Measurements from ENCODE around the gene ST6GALNAC3. TPM values are rescaled to one million over a fixed set of nuclear protein-coding genes. Genes with fewer than 3 reads are reported as not detected.

The ST6GALNAC3 gene
- total RNA-seq, 1 donor from 2014 or later: 7.3 TPM

- H3K9me3 Mint-ChIP-seq (ENCODE audit: unreplicated experiment): no peaks in the 10 kb centered on the region
- TF ChIP-seq CTCF (IDR thresholded peaks at IDR 0.05): peak; percentile 61
- peaks cover 8% of the 10 kb centered on the region for H3K4me1 Mint-ChIP-seq (ENCODE audit: unreplicated experiment)
- no peaks in the 10 kb centered on the region for H3K36me3 Mint-ChIP-seq (ENCODE audit: unreplicated experiment)
- no peak overlapping the region for H3K4me3 Mint-ChIP-seq (ENCODE audit: unreplicated experiment)
- H3K27ac Mint-ChIP-seq (ENCODE audit: unreplicated experiment): no peak overlapping the region
- peaks cover 10% of the 10 kb centered on the region for H3K27me3 Mint-ChIP-seq (ENCODE audit: unreplicated experiment)
- no peak for DNase-seq (ENCODE audit: extremely low spot score, unreplicated experiment)
Observed at GRCh38 chr1:76035053-76035452, 39.5 kb upstream of the ST6GALNAC3 start.

GRCh38 chr1:76037324-76037723 lies 37.2 kb upstream of the ST6GALNAC3 start:
- Mint-ChIP-seq H3K27ac (ENCODE audit: unreplicated experiment) (no peak overlapping the region), H3K4me1 (ENCODE audit: unreplicated experiment) (peaks cover 8% of the 10 kb centered on the region), H3K4me3 (ENCODE audit: unreplicated experiment) (no peak overlapping the region), H3K27me3 (ENCODE audit: unreplicated experiment) (peaks cover 4% of the 10 kb centered on the region), H3K36me3 (ENCODE audit: unreplicated experiment) (no peaks in the 10 kb centered on the region), H3K9me3 (ENCODE audit: unreplicated experiment) (no peaks in the 10 kb centered on the region)
- no peak for DNase-seq (ENCODE audit: extremely low spot score, unreplicated experiment)
- TF ChIP-seq CTCF (IDR thresholded peaks at IDR 0.05): no peak

- peaks cover 4% of the 10 kb centered on the region for H3K27me3 Mint-ChIP-seq (ENCODE audit: unreplicated experiment)
- H3K4me3 Mint-ChIP-seq (ENCODE audit: unreplicated experiment): no peak overlapping the region
- no peak for DNase-seq (ENCODE audit: extremely low spot score, unreplicated experiment)
- H3K9me3 Mint-ChIP-seq (ENCODE audit: unreplicated experiment): no peaks in the 10 kb centered on the region
- H3K27ac Mint-ChIP-seq (ENCODE audit: unreplicated experiment): no peak overlapping the region
- no peaks in the 10 kb centered on the region for H3K36me3 Mint-ChIP-seq (ENCODE audit: unreplicated experiment)
- no peak for TF ChIP-seq CTCF (IDR thresholded peaks at IDR 0.05)
- peaks cover 8% of the 10 kb centered on the region for H3K4me1 Mint-ChIP-seq (ENCODE audit: unreplicated experiment)
Observed at GRCh38 chr1:76038287-76039004, 36.1 kb upstream of the ST6GALNAC3 start.

GRCh38 chr1:76046149-76046548 lies 28.4 kb upstream of the ST6GALNAC3 start:
- Mint-ChIP-seq H3K9me3 (ENCODE audit: unreplicated experiment) (no peaks in the 10 kb centered on the region), H3K4me1 (ENCODE audit: unreplicated experiment) (no peaks in the 10 kb centered on the region), H3K36me3 (ENCODE audit: unreplicated experiment) (no peaks in the 10 kb centered on the region), H3K27me3 (ENCODE audit: unreplicated experiment) (peaks cover 18% of the 10 kb centered on the region), H3K4me3 (ENCODE audit: unreplicated experiment) (no peak overlapping the region), H3K27ac (ENCODE audit: unreplicated experiment) (no peak overlapping the region)
- no peak for TF ChIP-seq CTCF (IDR thresholded peaks at IDR 0.05)
- DNase-seq (ENCODE audit: extremely low spot score, unreplicated experiment): no peak

GRCh38 chr1:76048219-76048618 lies 26.3 kb upstream of the ST6GALNAC3 start:
- Mint-ChIP-seq H3K27me3 (ENCODE audit: unreplicated experiment) (peaks cover 18% of the 10 kb centered on the region), H3K4me3 (ENCODE audit: unreplicated experiment) (no peak overlapping the region), H3K4me1 (ENCODE audit: unreplicated experiment) (peaks cover 6% of the 10 kb centered on the region), H3K36me3 (ENCODE audit: unreplicated experiment) (no peaks in the 10 kb centered on the region), H3K27ac (ENCODE audit: unreplicated experiment) (no peak overlapping the region), H3K9me3 (ENCODE audit: unreplicated experiment) (no peaks in the 10 kb centered on the region)
- TF ChIP-seq CTCF (IDR thresholded peaks at IDR 0.05): no peak
- no peak for DNase-seq (ENCODE audit: extremely low spot score, unreplicated experiment)
